GM10266 (cell line): ENCODE results near the gene ZSWIM6.
"Not testable (repeated sequence)": the region's sequence is repeated elsewhere in the genome, so short reads cannot be mapped to it uniquely, and the experiment has no call there.

Experiments
- DNase-seq: peaks from one replicate; pipeline ENCODE4 v3.0.0; 2012; ENCODE audit errors: extremely low spot score
- CTCF ChIP-seq: IDR thresholded peaks from 2 replicates; pipeline ENCODE4 v1.5.1; 2012; ENCODE audit warnings: mild to moderate bottlenecking, low read depth; ENCODE audit not compliant: control insufficient read depth, insufficient read depth; ENCODE audit errors: missing control alignments

Gene ZSWIM6

DNA sequence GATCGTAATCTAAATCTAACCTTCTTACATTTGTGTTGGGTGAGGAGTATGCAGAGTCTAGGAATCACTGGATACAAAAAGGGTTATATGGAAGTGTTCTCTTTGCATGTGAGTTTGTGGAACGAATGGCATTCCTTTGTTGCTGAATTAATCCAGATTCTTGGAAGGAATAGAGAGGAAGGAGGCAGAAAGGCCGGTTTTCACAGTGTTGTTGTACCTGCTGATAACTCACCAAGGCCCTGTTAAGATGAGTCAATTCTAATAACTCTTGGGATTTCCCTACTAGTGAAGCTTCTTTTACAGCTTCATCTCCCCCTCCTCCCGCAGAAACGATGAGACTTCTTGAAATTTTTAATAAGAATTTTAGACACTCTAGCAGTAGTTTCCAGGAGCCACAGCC, 84.0 kb downstream of the ZSWIM6 start:
- DNase-seq, result no peak
- no peak for TF ChIP-seq CTCF

DNA sequence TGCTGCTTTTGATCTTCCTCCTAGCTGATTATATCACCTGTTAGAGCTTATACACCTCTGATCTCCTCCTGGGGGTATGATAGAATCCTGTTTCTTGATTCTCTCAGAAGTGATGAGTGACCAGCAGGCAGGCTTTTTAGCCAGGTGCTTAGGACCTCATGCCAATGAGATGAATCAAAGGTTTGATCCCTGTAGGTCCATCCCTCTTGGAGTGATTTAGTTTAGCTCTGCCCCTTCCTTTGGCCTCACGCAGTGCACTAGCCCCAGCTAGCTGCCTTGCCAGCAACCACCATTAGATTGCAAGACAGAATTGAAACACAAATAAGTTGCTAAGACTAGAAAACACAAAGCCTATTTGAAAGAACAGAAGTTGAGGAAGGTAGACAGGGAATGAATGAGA, 84.4 kb downstream of the ZSWIM6 start:
- DNase-seq, result no peak
- no peak for TF ChIP-seq CTCF

GRCh38 chr5:61417340-61417739, 85.3 kb downstream of the ZSWIM6 start:
- no peak for TF ChIP-seq CTCF
- no peak for DNase-seq

DNA sequence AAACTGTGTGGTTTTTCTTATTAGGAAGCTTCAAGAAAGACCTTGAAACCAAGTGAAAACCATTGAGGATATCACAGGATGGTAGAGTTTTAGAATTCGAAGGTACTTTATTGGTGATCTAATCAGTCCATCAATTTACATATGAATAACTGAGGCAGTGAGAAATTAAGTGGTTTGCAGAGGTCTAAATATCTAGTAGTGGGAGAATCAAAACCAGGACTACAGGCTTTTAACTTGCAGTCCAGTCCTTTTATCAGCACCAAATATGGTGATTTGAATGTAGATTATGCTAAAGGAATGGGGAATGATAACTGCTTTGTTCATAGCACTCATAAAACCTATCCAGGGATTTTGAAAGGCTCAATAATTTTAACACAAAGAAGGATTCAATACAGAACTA, 85.8 kb downstream of the ZSWIM6 start:
- DNase-seq, result no peak
- TF ChIP-seq CTCF, result no peak

GRCh38 chr5:61419106-61419505, 87.0 kb downstream of the ZSWIM6 start:
- TF ChIP-seq CTCF, result no peak
- DNase-seq, result no peak

GRCh38 chr5:61420016-61420415, 88.0 kb downstream of the ZSWIM6 start:
- TF ChIP-seq CTCF, result no peak
- DNase-seq, result no peak

DNA sequence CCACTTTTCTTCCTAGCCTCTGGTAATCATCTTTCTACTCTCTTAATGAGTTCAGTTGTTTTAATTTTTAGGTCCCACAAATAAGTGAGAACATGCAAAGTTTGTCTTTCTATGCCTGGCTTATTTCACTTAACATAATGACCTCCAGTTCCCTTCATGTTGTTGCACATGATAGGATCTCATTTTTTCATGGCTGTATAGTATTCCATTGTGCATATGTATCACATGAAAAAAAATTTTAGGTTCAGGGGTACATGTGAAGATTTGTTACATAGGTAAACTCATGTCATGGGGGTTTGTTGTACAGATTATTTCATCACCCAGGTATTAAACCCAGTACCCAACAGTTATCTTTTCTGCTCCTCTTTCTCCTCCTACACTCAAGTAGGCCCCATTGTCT, 89.2 kb downstream of the ZSWIM6 start:
- DNase-seq, result not testable (repeated sequence)

DNA sequence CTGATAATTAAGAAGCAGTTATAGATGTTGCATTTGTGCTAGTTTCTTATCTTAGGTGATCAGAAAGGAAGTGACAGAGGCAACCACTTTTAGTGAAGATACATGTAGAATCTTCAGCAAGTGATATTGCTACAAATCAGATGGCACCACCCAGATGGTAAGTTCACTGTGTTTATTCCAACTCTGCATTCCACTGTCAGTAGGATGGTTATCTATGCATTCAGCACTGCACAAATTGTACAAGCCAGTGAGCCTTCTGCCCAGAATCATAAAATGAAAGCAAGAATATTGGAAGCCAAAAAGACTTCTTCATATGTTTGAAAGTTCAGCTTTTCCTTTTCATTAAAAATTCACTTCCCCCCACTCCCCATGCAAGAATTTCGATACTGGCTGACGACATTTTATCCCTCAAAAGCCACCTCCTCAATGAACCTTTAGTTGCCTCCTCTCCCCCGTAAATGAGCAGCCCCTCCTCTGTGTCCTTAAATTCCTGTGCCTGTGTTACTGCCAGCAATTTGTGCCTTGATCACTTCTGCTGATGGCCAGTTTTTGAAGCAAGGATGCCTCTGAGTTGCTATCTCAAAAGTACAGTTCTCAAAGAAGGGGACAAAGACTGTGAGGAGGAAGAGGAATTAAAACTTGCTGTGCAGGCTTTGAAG, 91.6 kb downstream of the ZSWIM6 start:
- TF ChIP-seq CTCF, result no peak
- DNase-seq, result no peak
